ENCODE data around the gene CMPK1.

DNA sequence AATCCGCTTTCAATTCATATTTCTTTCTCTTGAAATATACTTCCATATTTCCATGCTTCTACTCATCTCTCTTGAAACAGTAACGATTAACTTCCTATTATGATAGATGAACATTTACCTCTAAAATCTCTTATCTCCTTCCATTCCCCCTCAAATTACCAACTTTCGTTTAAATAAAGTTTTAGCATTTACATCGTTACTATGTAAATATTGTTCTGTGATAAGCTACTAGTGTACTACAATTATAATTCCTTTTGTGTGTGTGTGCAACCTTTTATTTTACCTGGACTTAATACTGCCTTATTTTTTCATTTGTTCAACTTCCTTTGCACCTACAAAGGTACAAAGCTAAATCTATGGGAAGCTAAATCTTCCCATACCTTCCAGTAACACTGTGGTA lies 87.0 kb downstream of the CMPK1 start:
- TF ChIP-seq, protein P1, sequence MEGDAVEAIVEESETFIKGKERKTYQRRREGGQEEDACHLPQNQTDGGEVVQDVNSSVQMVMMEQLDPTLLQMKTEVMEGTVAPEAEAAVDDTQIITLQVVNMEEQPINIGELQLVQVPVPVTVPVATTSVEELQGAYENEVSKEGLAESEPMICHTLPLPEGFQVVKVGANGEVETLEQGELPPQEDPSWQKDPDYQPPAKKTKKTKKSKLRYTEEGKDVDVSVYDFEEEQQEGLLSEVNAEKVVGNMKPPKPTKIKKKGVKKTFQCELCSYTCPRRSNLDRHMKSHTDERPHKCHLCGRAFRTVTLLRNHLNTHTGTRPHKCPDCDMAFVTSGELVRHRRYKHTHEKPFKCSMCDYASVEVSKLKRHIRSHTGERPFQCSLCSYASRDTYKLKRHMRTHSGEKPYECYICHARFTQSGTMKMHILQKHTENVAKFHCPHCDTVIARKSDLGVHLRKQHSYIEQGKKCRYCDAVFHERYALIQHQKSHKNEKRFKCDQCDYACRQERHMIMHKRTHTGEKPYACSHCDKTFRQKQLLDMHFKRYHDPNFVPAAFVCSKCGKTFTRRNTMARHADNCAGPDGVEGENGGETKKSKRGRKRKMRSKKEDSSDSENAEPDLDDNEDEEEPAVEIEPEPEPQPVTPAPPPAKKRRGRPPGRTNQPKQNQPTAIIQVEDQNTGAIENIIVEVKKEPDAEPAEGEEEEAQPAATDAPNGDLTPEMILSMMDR (optimal IDR thresholded peaks at IDR 0.05 in 1 of 3, IDR thresholded peaks at IDR 0.05 in 1 of 3, conservative IDR thresholded peaks at IDR 0.05 in 1 of 3; ENCODE audit: extremely low read depth in 1 of 3, insufficient read depth in 2 of 3, low read length in 3 of 3) = no peak
- no peak for TF ChIP-seq EZH2 (IDR thresholded peaks at IDR 0.05; ENCODE audit: low read length)
